ENCODE measurements around the gene ZNF562.

Gene ZNF562

GRCh38 chr19:9620842-9621155 lies 54.1 kb downstream of the ZNF562 start:
- TF ChIP-seq POLR2A (IDR thresholded peaks at IDR 0.05; ENCODE audit: low read length) (no peak), GATA1 (IDR thresholded peaks at IDR 0.05; ENCODE audit: low read depth, low read length) (no peak)
- DNase-seq, result no peak

GRCh38 chr19:9615844-9616243 lies 59.1 kb downstream of the ZNF562 start:
- TF ChIP-seq GATA1 (IDR thresholded peaks at IDR 0.05; ENCODE audit: low read depth, low read length), result no peak
- TF ChIP-seq POLR2A (IDR thresholded peaks at IDR 0.05; ENCODE audit: low read length), result no peak
- DNase-seq, result no peak

GRCh38 chr19:9610484-9611113 lies 64.3 kb downstream of the ZNF562 start:
- no peak for DNase-seq
- no peak for TF ChIP-seq POLR2A (IDR thresholded peaks at IDR 0.05; ENCODE audit: low read length)
- TF ChIP-seq GATA1 (IDR thresholded peaks at IDR 0.05; ENCODE audit: low read depth, low read length), result no peak

- no peak for DNase-seq
- no peak for TF ChIP-seq GATA1 (IDR thresholded peaks at IDR 0.05; ENCODE audit: low read depth, low read length)
- peak; percentile 20 for TF ChIP-seq POLR2A (IDR thresholded peaks at IDR 0.05; ENCODE audit: low read length)
Measured at GRCh38 chr19:9608912-9609311, 66.0 kb downstream of the ZNF562 start.

GRCh38 chr19:9597027-9597426 lies 77.9 kb downstream of the ZNF562 start:
- DNase-seq, result no peak
- TF ChIP-seq POLR2A (IDR thresholded peaks at IDR 0.05; ENCODE audit: low read length), result no peak
- TF ChIP-seq GATA1 (IDR thresholded peaks at IDR 0.05; ENCODE audit: low read depth, low read length), result no peak

All from erythroblast (primary cell).